Activated T-cell treated with anti-CD3 and anti-CD28 coated beads for 24 hours (primary cell): Measurements from ENCODE around the gene CDK5RAP1.
"Not testable (repeated sequence)": the region's sequence is repeated elsewhere in the genome, so short reads cannot be mapped to it uniquely, and the experiment has no call there.

Source experiments
- DNase-seq: peaks from one replicate; pipeline ENCODE4 v3.0.0-alpha.2; 2020; ENCODE audit warnings: low read depth

Gene CDK5RAP1

DNA sequence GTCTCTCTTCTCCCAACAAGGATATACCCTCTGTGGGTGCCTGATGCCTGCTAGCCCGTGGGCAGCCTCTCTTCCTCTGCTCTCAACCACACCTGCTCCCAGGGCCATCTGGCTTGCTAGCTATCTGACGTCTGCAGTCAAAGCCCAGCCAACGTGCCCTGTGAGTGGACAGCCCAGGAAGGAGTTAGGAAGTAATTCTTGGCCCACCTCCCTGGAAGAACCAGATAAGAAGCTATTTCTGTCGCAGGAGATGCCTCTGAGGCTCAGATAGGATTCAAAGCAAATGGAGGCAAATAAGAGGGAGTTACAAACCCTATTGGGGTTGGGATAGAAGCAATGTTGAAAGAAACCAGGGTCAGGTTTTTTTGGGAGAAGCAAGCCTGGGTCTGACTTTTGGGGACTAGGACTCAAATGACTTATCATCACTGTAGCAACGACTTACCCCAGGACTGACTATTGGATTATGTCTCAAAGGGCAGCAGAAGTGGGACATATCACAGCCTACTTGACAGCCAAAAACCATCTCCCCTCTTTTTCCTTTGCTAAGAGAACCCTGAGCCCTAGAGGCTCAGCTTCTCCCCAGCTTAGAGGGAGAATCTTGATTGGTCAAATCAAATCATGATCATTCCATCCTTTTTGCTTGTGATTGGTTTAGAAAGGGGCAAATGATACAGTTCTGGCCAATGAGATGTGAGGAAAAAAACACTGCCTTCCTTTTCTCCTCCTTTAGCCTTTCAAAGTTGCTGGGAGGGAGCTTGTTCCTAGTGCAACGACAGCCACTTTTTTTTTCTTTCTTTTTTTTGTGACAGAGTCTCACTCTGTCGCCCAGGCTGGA, 18.0 kb upstream of the CDK5RAP1 start:
- DNase-seq = no peak

DNA sequence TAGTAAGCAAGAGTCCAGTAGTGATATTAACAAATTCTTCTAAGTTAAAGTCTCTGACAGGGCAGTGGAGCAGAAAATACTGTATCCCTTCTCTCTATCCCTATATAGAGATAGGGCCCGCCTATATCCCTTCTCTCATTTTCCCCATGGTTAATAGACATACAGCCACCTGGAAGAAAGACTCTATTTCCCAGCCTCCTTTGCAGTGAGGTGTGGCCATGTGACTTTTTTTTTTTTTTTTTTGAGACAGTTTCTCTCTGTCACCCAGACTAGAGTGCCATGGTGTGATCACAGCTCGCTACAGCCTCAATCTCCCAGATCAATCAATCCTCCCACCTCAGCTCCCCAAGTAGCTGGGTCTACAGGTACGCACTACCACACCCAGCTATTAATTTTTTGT, 16.7 kb upstream of the CDK5RAP1 start:
- no peak for DNase-seq

DNA sequence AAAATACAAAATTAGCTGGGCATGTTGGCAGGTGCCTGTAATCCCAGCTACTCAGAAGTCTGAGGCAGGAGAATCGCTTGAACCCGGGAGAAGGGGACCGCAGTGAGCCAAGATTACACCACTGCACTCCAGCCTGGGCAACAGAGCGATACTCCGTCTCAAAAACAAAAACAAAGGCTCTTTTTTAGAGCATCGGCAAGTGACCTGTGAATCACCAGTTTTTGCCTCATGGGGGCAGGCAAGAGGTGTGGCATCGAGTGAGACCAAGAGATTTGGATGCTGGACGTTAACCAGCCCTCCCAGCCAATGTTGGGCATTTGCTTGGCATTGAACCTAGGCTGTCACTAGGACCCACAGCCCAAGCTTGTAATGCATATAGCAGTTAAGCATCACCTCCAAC, 14.6 kb upstream of the CDK5RAP1 start:
- DNase-seq = no peak

DNA sequence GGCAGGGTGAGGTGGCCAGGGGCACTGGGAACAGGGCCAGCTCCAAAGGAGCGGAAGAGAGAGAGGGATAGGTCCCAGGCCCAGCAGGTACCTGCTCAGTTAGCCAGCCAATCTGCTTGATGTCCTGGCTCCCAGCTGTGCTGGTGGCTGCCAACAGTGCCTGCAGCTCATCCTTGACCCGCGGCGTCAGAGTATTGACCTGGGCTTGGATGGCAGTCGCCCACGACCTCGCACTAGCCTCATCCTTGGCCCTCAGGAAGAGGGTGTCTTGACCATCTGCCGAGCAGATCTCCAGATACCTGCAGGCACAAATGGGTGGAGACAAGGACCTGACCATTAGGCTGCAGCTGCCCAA, 11.1 kb upstream of the CDK5RAP1 start:
- DNase-seq = no peak

DNA sequence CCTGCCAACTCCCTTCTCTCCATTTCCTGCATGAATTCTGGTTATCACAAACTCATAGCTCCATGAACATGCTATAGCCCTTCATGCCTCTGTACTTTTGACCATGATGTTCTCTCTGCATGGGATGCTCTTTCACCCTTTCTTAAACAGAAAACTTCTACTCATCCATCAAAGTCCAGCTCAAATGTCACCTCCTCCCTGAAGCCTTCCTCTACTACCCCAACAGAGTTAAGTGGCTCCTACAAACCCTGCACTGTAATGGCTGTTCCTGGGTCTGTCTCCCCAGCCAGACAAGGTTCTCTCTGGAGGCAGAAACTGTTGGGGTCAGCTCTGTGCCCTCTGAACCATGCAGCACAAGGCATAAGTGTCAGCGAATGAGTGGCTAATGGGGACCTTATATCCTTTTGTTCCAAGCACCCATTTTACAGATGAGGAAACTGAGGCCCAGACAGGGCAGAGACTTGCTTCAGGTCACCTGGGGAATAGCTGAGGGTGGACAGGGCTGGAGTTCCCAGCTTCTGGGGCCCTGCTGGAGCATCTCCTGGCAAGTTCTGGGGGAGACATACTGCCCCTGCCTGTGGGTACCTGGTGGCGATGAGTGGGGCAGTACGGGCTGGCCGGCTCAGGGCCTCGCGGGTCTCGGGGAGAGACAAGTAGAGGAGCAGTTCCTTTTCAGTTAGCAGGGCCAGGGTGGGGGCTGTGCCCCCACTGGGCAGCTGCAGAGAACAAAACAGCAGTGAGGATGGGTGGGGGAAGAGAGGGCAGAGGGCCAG, 10.6 kb upstream of the CDK5RAP1 start:
- DNase-seq = no peak

DNA sequence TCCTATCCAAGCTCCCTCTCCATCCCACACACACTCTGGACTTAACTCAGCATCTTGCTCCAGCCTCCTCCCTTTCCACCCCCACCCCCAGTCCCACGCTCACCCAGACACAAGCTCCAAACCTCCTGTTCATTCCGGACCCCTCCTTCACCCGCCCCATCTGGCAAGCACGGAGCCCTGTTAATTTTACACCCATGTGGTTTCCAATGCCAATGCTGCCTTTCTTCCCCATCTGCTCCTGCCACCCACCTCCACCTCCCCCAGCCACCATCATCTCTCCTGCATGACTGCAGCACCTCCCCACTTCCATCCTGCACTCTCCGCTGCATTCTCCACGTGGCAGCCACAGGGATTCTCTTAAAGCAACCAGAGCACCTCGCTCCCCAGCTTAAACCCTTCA, 9.9 kb upstream of the CDK5RAP1 start:
- DNase-seq = no peak

DNA sequence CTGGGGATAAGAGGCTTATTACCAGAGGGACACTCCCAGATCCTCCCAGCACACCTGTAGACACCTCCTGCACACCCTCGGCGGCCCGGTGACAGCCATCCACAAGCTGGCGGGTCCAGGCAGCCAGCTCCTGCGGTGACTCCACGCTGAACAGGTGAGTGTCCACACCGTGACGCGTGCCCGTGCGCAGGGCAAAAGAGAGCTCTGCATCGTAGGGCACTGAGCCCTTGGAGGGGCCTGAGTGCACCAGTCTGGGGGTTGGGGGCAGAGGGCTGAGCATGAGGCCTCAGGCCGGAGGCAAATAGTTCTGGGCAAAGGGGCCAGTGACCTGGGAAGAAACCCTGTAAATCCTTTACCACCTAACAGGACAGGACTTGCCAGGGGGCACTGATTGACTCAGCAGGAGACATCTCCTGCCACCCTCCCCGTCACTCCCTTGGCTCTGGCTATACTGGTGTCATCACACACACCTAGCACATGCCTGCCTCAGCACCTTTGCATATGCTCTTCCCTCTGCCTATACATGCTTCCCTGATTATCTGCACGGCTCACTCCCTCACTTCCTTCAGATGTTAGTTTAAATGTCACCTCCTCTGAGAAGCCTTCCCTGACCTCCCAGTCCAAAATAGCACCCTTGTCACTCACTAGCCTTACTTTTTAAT, 8.9 kb upstream of the CDK5RAP1 start:
- no peak for DNase-seq

DNA sequence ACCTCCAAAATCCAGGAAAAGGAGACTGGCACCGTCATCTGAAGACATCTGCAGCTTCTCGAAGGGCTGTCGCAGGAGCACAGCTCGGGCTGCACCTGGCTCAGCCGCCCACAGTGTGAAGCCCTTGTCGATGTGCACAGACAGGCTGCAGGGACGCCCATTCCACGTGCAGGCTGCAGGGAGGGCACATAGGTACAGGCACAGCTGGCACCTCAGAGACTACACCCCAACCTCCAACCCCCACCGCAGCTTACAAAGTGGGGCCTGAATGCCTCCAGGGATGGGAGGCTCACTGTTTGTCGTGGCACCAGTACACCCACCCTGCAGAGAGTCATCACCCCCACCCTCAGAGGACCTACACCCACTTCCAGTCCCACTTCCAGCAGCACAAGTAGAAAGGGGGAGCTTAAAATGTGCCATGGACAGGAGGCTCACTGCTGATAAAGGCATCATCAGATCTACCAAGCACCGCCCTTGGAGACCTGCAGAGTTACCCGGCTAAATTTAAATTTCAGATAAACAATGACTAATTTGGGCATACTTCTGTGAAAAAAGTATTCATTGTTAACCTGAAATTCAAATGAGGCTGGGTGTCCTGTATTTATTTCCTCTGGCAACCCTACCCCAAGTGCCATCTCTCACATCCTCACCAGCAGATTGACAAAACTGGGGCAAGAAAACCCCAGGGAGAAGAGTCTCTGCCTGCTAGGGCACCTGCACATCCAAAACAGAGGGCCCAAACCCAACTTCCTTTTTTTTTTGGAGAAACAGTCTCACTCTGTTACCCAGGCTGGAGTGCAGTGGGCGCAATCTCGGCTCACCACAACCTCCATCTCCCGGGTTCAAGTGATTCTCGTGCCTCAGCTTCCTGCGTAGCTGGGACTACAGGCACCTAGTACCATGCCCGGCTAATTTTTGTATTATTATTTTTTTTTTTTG, 7.7 kb upstream of the CDK5RAP1 start:
- no peak for DNase-seq

DNA sequence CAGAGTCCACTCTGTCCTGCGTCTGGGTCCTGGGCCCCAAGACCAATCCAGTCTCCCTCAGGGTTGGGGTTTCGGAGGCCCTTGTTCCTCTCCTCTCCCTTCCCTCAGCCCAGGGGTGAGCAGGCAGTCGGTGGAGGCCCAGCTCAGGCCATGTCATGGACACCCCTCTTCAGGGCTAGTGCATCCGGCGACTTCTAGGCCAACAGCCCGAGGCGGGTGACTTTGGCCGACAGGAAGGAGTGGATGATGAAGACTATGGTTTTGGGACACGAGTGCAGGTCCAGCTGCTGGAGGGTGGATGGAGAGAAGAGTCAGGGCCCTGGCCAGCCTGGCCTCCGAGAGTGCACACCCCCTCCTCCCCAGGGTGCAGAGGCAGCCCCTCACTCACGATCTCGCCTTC, 7.0 kb upstream of the CDK5RAP1 start:
- DNase-seq = no peak

DNA sequence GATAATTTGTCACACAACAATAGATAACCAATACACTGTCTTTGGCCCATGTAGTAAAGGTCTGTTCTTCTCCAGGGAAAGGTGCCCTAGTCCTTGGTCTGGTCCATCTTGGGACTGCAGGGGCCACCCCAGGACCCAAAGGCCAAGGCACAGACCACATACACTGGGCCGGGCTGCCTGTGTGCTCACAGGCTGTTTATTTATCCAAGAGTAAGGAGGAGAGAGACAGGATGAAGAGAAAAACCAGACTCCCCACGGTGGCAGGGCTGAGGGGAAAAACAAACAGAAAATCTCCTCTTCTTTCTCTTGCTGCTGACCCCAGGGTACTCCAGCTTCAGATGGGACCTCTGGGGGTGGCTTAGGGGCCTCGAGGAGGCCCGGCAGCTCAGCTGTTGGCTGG, 6.5 kb upstream of the CDK5RAP1 start:
- no peak for DNase-seq

DNA sequence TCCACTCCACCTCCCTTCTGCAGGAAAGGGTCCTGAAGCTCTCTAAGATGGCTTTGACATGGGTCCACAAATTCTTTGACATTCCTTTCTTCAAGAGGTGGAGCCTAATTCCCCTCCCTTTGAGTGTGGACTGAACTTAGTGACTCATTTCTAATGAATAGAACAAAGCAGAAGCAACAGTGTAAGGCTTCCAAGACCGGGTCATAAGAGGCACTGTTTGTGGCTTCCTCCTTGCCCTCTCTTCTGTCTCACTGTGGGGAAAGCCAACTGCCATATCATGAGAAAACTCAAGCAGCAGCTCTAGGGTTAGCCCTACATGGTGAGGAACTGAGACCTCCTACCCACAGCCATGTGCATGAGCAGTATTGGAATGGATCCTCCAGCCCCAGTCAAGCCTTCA, 5.9 kb upstream of the CDK5RAP1 start:
- DNase-seq = no peak

DNA sequence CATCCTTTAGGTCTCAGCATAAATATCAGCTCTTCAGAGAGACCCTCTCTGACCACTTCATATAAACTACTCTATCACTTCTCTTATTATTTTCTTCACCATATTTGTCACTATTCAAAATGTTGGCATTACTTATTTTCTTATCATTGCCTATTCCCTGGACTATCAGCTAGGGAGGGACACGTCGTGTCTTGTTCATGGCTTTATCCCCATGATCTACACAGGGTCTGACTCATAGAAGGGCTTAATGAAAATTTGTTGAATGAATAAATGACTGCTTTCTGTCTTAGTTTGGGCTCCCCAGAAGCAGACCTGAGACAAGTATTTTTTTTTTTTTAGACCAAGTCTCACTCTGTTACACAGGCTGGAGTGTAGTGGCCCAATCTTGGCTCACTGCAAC, 3.0 kb upstream of the CDK5RAP1 start:
- no peak for DNase-seq

DNA sequence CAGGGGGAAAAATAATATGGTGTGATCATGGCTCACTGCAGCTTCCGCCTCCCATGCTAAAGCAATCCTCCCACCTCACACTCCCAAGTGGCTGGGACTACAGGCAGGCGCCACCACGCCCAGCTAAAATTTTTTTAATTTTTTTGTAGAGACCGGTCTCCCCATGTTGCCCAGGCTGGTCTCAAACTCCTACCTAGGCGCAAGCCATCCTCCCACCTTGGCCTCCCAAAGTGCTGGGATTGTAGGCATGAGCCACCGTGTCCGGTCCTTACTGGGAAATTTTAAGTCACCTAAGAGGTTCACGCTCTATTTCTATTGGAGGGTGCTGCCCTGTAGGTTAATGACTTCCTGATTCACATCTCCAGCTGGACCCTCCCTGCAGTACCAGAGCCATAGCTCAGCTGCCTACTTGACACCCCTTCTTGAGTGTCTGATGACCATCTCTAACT, 626 bp upstream of the CDK5RAP1 start:
- no peak for DNase-seq

DNA sequence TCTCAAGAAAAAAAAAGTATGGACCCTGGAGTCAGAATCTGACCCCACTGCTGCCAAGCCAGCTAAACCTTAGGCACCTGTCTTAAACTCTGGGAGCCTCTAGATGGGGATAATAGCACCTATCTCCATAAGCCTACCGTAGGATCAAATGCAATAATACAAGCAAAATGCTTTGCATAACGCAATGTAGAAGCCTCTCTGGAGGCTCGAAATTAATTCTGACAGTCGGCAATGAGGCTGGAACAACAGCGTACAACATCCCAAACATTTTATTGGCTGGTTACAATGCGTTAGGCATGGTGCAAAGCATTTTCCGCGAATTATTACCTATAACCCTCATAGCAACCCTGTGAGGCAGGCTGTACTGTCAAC, 521 bp downstream of the CDK5RAP1 start:
- DNase-seq = no peak

DNA sequence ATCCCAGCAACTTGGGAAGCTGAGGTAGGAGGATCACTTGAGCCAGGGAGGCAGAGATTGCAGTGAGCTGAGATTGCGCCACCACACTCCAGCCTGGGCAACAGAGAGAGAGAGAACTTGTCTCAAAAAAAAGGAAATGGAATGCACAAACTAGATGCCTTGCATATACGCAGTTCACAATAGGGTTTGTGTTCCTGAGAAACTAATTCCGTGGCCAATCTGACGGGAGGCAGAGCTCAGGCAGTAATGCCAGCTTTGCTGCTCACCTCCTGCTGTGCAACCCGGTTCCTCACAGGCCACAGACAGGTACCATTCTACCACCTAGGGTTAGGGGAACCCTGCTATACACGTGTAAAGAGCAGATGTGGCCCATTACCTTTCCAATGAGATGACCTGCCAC, 1.4 kb downstream of the CDK5RAP1 start:
- DNase-seq = no peak

DNA sequence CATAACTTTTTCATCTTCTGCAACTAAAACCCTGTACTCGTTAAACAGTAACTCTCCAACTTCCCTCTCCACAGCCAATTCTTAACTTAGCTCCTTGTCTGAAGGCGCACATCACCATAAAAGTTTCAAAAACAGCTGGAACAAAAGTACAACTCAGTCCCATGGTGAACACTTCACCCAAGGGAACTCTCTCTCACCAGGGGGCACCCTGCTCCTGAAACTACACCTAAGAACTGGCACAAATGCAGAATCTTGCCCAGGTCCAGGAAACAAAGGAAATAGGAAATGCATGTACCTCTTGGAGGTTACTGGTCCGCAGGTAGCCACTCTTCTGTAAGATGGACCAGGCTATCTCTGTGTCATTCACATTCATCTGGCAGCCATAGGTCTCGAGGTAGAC, 6.6 kb downstream of the CDK5RAP1 start:
- no peak for DNase-seq

DNA sequence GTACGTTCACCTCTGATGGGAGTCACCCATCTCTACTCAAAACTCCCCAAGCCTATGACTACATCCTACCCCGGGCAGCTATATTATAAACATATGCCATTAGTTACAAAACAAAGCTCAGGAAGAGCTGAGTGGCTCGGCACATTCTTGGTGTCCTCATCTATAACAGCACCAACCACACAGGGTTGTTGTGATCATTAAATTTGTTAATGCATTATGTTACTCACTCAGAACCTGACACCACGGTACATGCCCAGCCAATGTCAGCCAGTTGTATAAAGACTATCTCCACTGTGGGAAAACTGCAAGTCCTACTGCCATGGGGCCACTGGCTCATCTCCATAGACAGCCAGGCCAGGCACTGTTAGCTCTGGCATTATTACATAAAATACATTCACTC, 7.7 kb downstream of the CDK5RAP1 start:
- DNase-seq = no peak

DNA sequence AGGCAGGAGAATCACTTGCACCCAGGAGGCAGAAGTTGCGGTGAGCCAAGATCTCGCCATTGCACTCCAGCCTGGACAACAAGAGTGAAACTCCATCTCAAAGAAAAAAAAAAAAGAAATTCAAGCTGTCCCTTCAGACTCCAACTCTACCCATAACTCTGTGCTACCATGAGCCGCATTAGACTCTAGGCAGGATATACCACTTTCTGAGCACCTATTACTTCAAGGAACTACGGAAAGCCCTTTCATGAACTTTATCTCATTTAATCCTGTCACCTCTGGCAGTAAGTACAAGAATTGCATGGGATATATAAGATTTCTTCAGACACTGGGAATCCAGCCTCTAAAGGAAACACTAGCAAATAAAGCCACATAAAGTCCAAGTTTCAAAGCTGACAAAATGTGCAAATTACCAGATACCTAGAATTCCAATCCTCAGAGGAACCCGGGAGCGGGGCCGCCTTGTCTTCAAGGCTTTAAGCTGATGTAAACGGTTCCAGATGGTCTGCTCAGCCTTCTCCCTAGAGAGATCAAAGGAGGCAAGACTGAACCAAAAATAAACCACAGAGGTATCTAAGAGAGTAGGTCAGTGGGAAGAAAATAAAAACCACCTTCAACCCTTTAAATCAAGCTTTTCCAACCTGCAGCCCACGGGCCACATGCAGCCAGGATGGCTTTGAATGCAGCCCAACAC, 9.4 kb downstream of the CDK5RAP1 start:
- DNase-seq = no peak

DNA sequence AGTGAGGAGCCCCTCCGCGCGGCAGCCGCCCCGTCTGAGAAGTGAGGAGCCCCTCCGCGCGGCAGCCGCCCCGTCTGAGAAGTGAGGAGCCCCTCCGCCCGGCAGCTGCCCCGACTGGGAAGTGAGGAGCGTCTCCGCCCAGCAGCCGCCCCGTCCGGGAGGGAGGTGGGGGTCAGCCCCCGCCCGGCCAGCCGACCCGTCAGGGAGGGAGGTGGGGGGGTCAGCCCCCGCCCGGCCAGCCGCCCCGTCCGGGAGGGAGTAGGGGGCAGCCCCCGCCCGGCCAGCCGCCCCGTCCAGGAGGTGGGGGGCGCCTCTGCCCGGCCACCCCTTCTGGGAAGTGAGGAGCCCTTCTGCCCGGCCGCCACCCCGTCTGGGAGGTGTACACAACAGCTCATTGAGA, 12.0 kb downstream of the CDK5RAP1 start:
- not testable (repeated sequence) for DNase-seq

DNA sequence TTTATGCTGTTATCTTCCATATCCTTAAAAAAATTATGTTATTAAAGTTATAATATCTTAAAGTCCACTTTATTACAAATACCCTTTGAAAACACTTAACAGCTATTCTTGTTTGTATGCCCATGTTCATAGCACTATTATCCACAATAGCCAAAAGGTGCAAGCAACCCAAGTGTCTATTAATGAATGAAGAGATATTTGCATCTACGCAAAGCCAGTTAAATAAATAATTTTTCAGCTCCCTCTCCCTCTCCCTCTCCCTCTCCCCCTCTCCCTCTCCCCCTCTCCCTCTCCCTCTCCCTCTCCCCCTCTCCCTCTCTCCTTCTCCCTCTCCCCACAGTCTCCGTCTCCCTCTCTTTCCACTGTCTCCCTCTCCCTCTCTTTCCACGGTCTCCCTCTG, 13.1 kb downstream of the CDK5RAP1 start:
- no peak for DNase-seq

DNA sequence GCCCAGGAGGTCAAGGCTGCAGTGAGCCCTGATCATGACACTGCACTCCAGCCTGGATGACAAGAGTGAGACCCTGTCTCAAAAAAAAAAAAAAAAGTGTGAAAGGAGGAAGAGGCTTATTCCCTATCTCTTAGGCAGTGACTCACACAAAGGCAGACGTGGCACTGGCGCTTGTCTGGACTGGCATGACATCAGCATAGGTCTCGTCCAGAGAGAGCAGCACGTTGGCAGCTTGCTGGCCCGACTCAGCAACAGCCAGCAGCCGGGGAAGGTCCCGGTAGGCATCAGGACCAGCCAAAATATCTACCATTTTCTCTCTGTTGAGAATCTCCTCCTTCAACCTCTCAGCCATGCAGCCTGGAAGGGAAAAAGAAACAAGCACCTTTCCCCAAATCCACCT, 14.1 kb downstream of the CDK5RAP1 start:
- DNase-seq = no peak
